WERI-Rb-1 (cell line): Measurements from ENCODE around the gene ADAMTS12.

Source experiments
- DNase-seq: peaks from one replicate; pipeline ENCODE4 v3.0.0-alpha.2; 2020
- H3K27ac ChIP-seq: fragments of 250-450 bp; sonication (Bioruptor Pico); 2 replicates; pipeline ENCODE4 v1.5.1; 2020; ENCODE audit warnings: mild to moderate bottlenecking, moderate library complexity
- H3K27me3 ChIP-seq: fragments of 250-450 bp; sonication (Bioruptor Pico); 2 replicates; pipeline ENCODE4 v1.5.1; 2021; ENCODE audit warnings: mild to moderate bottlenecking, low read depth, moderate library complexity; ENCODE audit not compliant: insufficient read depth, severe bottlenecking
- H3K36me3 ChIP-seq: fragments of 250-450 bp; sonication (Bioruptor Pico); 2 replicates; pipeline ENCODE4 v1.5.1; 2020; ENCODE audit warnings: mild to moderate bottlenecking, moderate library complexity
- H3K4me3 ChIP-seq: 2 replicates; pipeline ENCODE4 v1.5.1; 2011; ENCODE audit warnings: low read depth, mild to moderate bottlenecking, control low read depth, low read length
- H3K9me3 ChIP-seq: fragments of 250-450 bp; sonication (Bioruptor Pico); 2 replicates; pipeline ENCODE4 v1.5.1; 2021; ENCODE audit warnings: mild to moderate bottlenecking, moderate library complexity; ENCODE audit not compliant: severe bottlenecking
- CTCF ChIP-seq: IDR thresholded peaks from 2 replicates; pipeline ENCODE4 v1.5.1; 2011; ENCODE audit warnings: low read depth, mild to moderate bottlenecking, control low read depth, inconsistent platforms, low read length

The ADAMTS12 gene

GRCh38 chr5:33761139-33761538 lies 130.7 kb downstream of the ADAMTS12 start:
- DNase-seq: no peak
- H3K4me3 ChIP-seq: no peak overlapping the region
- TF ChIP-seq CTCF: no peak

GRCh38 chr5:33758737-33759136 lies 133.1 kb downstream of the ADAMTS12 start:
- Histone ChIP-seq H3K27ac (no peak overlapping the region), H3K36me3 (no peaks in the 10 kb centered on the region), H3K9me3 (no peaks in the 10 kb centered on the region), H3K4me3 (no peak overlapping the region), H3K27me3 (peaks cover 44% of the 10 kb centered on the region)
- DNase-seq: no peak
- no peak for TF ChIP-seq CTCF

More at GRCh38 chr5:33761139-33761538, 130.7 kb downstream of the ADAMTS12 start:
- H3K27me3 ChIP-seq: peaks cover 30% of the 10 kb centered on the region
- H3K27ac ChIP-seq: no peak overlapping the region
- H3K9me3 ChIP-seq: no peaks in the 10 kb centered on the region
- no peaks in the 10 kb centered on the region for H3K36me3 ChIP-seq

GRCh38 chr5:33756491-33756890 lies 135.3 kb downstream of the ADAMTS12 start:
- H3K27ac ChIP-seq: no peak overlapping the region
- H3K36me3 ChIP-seq: no peaks in the 10 kb centered on the region
- peaks cover 65% of the 10 kb centered on the region for H3K27me3 ChIP-seq
- no peak for DNase-seq
- TF ChIP-seq CTCF: no peak
- H3K4me3 ChIP-seq: no peak overlapping the region
- no peaks in the 10 kb centered on the region for H3K9me3 ChIP-seq

GRCh38 chr5:33755231-33755630 lies 136.6 kb downstream of the ADAMTS12 start:
- no peak for TF ChIP-seq CTCF
- H3K36me3 ChIP-seq: no peaks in the 10 kb centered on the region
- H3K27ac ChIP-seq: no peak overlapping the region
- no peaks in the 10 kb centered on the region for H3K9me3 ChIP-seq
- DNase-seq: no peak
- no peak overlapping the region for H3K4me3 ChIP-seq
- peaks cover 68% of the 10 kb centered on the region for H3K27me3 ChIP-seq

GRCh38 chr5:33753704-33754103 lies 138.1 kb downstream of the ADAMTS12 start:
- no peak for TF ChIP-seq CTCF
- no peak overlapping the region for H3K27ac ChIP-seq
- no peaks in the 10 kb centered on the region for H3K9me3 ChIP-seq
- no peaks in the 10 kb centered on the region for H3K36me3 ChIP-seq
- peaks cover 65% of the 10 kb centered on the region for H3K27me3 ChIP-seq
- no peak for DNase-seq
- no peak overlapping the region for H3K4me3 ChIP-seq

- H3K36me3 ChIP-seq: no peaks in the 10 kb centered on the region
- H3K27me3 ChIP-seq: peaks cover 66% of the 10 kb centered on the region
- no peaks in the 10 kb centered on the region for H3K9me3 ChIP-seq
- no peak for TF ChIP-seq CTCF
- H3K4me3 ChIP-seq: no peak overlapping the region
- DNase-seq: no peak
- no peak overlapping the region for H3K27ac ChIP-seq
These were observed 143.0 kb downstream of the ADAMTS12 start for GRCh38 chr5:33748754-33749153.
